ENCODE data around the gene SLC5A12. TPM values are rescaled to one million over a fixed set of nuclear protein-coding genes. Genes with fewer than 3 reads are reported as not detected.

Gene SLC5A12
- total and polyA plus RNA-seq, 2 of the 4 experiments (the other 2 are of a cell fraction) = not detected

DNA sequence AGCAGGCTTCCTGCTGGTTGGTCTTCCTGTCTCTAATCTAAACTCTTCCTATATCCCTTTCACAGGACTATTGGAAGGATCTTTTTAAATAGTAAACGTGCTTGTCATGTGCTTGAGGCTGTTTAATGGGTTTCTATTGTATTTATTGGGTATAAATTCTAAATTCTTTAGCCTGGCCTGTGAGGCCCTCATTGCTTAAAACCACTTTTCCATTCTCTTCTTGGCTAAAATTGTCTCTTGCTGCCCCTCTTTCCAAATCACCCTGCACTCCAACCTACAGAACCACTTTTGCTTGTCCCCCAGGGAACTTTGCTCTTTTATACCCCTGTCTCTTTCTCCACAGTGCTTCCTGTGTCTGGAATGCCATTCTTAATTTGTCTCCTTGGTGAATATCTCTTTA is 103.4 kb downstream of the SLC5A12 start:
- Histone ChIP-seq H4K20me1 (ENCODE audit: insufficient read depth, low read length) (no peaks in the 10 kb centered on the region), H4K5ac (ENCODE audit: low read depth, low read length) (no peak overlapping the region), H4K91ac (ENCODE audit: insufficient read depth, low read depth, low read length) (no peak overlapping the region), H3K27me3 (ENCODE audit: control insufficient read depth, insufficient read depth, low read length) (no peaks in the 10 kb centered on the region), H3K4ac (ENCODE audit: low read depth, low read length) (no peak overlapping the region), H3K79me1 (ENCODE audit: low read depth in 1 of 2, low read length in 2 of 2) (no peaks in the 10 kb centered on the region), H3K27ac (ENCODE audit: insufficient read depth, low read length) (no peak overlapping the region), H2BK120ac (ENCODE audit: low read depth, low read length) (no peak overlapping the region), H2AK5ac (ENCODE audit: low read depth, low read length) (no peak overlapping the region), H3K4me1 (ENCODE audit: control insufficient read depth, insufficient read depth, low read length) (no peaks in the 10 kb centered on the region), H3K9ac (ENCODE audit: low read depth, low read length) (no peak overlapping the region), H3K4me2 (ENCODE audit: low read depth, low read length) (no peak overlapping the region), H2AFZ (replicated peaks; ENCODE audit: low read length, poor library complexity) (no peak overlapping the region), H3K4me3 (ENCODE audit: insufficient read depth, low read depth, low read length) (no peak overlapping the region), H3K18ac (ENCODE audit: low read depth, low read length) (no peak overlapping the region), H2BK5ac (ENCODE audit: low read depth, low read length, poor library complexity, severe bottlenecking) (no peak overlapping the region), H3K56ac (ENCODE audit: extremely low read depth, insufficient read depth, low read length) (no peak overlapping the region), H3K9me1 (ENCODE audit: insufficient read depth, low read length) (no peaks in the 10 kb centered on the region), H3K9me3 (ENCODE audit: control insufficient read depth, insufficient read depth, low read length) (no peaks in the 10 kb centered on the region), H2AK9ac (replicated peaks; ENCODE audit: low read depth, low read length, poor library complexity) (no peak overlapping the region), H3K23ac (ENCODE audit: low read depth, low read length) (no peak overlapping the region), H2BK15ac (ENCODE audit: low read depth, low read length) (no peak overlapping the region), H2BK20ac (ENCODE audit: low read depth, low read length) (no peak overlapping the region), H3K14ac (replicated peaks; ENCODE audit: low read depth, low read length) (no peak overlapping the region), H3K36me3 (ENCODE audit: control insufficient read depth, insufficient read depth, low read length) (no peaks in the 10 kb centered on the region), H4K8ac (ENCODE audit: low read depth in 2 of 2, low read length in 2 of 2) (no peak overlapping the region)
- no peak for TF ChIP-seq MAFK (IDR thresholded peaks at IDR 0.05; ENCODE audit: low read depth, low read length)
- TF ChIP-seq MAZ (IDR thresholded peaks at IDR 0.05; ENCODE audit: borderline replicate concordance, low read depth, low read length) = no peak
- TF ChIP-seq, protein P1, sequence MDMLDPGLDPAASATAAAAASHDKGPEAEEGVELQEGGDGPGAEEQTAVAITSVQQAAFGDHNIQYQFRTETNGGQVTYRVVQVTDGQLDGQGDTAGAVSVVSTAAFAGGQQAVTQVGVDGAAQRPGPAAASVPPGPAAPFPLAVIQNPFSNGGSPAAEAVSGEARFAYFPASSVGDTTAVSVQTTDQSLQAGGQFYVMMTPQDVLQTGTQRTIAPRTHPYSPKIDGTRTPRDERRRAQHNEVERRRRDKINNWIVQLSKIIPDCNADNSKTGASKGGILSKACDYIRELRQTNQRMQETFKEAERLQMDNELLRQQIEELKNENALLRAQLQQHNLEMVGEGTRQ (IDR thresholded peaks at IDR 0.05; ENCODE audit: low read depth, low read length) = no peak
- TF ChIP-seq NFE2L2 (IDR thresholded peaks at IDR 0.05; ENCODE audit: low read depth, low read length) = no peak
- no peak for TF ChIP-seq RAD21 (IDR thresholded peaks at IDR 0.05; ENCODE audit: low read length)
- TF ChIP-seq BHLHE40 (IDR thresholded peaks at IDR 0.05; ENCODE audit: low read depth, low read length) = no peak
- TF ChIP-seq, protein P2, sequence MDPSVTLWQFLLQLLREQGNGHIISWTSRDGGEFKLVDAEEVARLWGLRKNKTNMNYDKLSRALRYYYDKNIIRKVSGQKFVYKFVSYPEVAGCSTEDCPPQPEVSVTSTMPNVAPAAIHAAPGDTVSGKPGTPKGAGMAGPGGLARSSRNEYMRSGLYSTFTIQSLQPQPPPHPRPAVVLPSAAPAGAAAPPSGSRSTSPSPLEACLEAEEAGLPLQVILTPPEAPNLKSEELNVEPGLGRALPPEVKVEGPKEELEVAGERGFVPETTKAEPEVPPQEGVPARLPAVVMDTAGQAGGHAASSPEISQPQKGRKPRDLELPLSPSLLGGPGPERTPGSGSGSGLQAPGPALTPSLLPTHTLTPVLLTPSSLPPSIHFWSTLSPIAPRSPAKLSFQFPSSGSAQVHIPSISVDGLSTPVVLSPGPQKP (IDR thresholded peaks at IDR 0.05; ENCODE audit: borderline replicate concordance, low read depth, low read length) = no peak
- TF ChIP-seq RFX5 (IDR thresholded peaks at IDR 0.05; ENCODE audit: low read depth, low read length) = no peak
- TF ChIP-seq RCOR1 (IDR thresholded peaks at IDR 0.05; ENCODE audit: insufficient replicate concordance, low read length) = no peak
- TF ChIP-seq POLR2A (IDR thresholded peaks at IDR 0.05; ENCODE audit: low read depth, low read length) = no peak
- TF ChIP-seq, protein P3, sequence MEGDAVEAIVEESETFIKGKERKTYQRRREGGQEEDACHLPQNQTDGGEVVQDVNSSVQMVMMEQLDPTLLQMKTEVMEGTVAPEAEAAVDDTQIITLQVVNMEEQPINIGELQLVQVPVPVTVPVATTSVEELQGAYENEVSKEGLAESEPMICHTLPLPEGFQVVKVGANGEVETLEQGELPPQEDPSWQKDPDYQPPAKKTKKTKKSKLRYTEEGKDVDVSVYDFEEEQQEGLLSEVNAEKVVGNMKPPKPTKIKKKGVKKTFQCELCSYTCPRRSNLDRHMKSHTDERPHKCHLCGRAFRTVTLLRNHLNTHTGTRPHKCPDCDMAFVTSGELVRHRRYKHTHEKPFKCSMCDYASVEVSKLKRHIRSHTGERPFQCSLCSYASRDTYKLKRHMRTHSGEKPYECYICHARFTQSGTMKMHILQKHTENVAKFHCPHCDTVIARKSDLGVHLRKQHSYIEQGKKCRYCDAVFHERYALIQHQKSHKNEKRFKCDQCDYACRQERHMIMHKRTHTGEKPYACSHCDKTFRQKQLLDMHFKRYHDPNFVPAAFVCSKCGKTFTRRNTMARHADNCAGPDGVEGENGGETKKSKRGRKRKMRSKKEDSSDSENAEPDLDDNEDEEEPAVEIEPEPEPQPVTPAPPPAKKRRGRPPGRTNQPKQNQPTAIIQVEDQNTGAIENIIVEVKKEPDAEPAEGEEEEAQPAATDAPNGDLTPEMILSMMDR (conservative IDR thresholded peaks at IDR 0.05; ENCODE audit: low read depth, low read length) = no peak
- TF ChIP-seq SMC3 (IDR thresholded peaks at IDR 0.05; ENCODE audit: low read depth, low read length) = no peak
- POLR2A ChIA-PET (ENCODE audit: unreplicated experiment) = no interaction called here
- CTCF ChIA-PET = no interaction called here
- no TSS peak for BruUV-seq (replicated peaks)
- in situ Hi-C loops (cut with MboI; ENCODE audit: low sequenced_read_pairs) = no loop called here
- no peak for DNase-seq
- whole genome bisulfite sequencing, 2 experiments (ENCODE audit: extremely low coverage in 2 of 2, insufficient read length in 1 of 2) = no CpG with 5 or more reads among the region's 1 CpG
- dilution Hi-C loops (cut with HindIII; ENCODE audit: low sequenced_read_pairs, unreplicated experiment) = no loop called here
- no peak for ATAC-seq (ENCODE audit: low read depth)
- intact Hi-C loops (cut with micrococcal nuclease) = no loop called here

All from IMR-90 (cell line).